ENCODE results near the gene TPK1. TPM values are rescaled to one million over a fixed set of nuclear protein-coding genes. Genes with fewer than 3 reads are reported as not detected.

Gene TPK1
- polyA plus RNA-seq, 4 donors = 2.7 to 21.9 (median 15.3) TPM

DNA sequence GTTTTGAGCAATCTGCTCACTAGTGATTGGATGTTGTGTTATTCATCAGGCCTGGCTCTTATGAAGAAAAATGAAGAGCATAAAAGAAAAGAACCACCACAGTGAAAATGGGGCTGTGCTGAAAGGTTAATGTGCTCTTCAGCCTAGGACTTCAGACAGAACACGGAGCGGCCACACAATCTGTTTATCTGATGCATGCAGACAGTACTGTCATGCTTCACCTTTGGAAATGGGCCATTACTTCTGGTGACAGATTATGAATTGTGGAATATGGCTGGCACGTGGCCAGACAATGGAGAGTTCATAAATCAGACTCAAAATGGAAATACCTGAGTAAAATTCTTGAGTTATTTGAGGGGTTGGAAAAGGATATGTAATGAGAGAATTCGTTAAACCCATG is 346.3 kb downstream of the TPK1 start:
- Histone ChIP-seq H3K36me3 (ENCODE audit: control insufficient read depth in 3 of 3, insufficient read depth in 2 of 3, low read depth in 1 of 3, low read length in 3 of 3) (no peaks in the 10 kb centered on the region), H3K27ac (ENCODE audit: low read depth in 1 of 3, low read length in 2 of 3) (no peak overlapping the region), H3K4me3 (ENCODE audit: low read depth in 1 of 3, low read length in 3 of 3) (no peak overlapping the region), H3K4me1 (ENCODE audit: control insufficient read depth in 3 of 3, insufficient read depth in 2 of 3, low read depth in 1 of 3, low read length in 2 of 3) (no peaks in the 10 kb centered on the region), H3K27me3 (ENCODE audit: control insufficient read depth in 3 of 3, insufficient read depth in 3 of 3, low read length in 3 of 3) (no peaks in the 10 kb centered on the region), H3K9me3 (ENCODE audit: control insufficient read depth in 2 of 2, insufficient read depth in 1 of 2, low read depth in 1 of 2, low read length in 1 of 2) (peaks cover 0 to 3% of the 10 kb centered on the region in 2 donors)
- no peak for FAIRE-seq
- 73 to 87% (median 80%) methylated on average over 4 of the region's 4 CpGs for WGBS, 3 donors
- no peak for DNase-seq

DNA sequence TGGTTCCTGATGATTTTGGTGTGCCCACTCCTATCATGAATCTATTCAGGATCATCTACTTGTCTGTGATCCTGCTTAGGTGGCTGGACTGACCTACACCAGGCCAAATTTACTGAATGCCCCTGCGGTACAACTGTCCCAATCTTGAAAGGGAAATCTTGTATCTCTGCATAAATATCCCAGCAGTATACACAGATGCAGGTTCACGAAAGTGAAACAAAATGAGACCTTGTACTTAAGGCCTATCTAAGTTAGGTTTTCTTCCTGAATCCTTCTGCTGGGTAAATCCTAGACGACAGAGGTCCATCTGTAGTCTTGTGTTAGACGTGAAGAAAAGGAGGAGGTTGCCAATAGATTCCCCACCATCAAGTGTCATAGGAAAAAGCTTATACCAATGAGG is 346.9 kb downstream of the TPK1 start:
- no peaks in the 10 kb centered on the region for H3K4me1 ChIP-seq (ENCODE audit: control insufficient read depth in 3 of 3, insufficient read depth in 2 of 3, low read depth in 1 of 3, low read length in 2 of 3)
- DNase-seq (no peak), FAIRE-seq (no peak)
- no peaks in the 10 kb centered on the region for H3K27me3 ChIP-seq (ENCODE audit: control insufficient read depth in 3 of 3, insufficient read depth in 3 of 3, low read length in 3 of 3)
- H3K27ac ChIP-seq (ENCODE audit: low read depth in 1 of 3, low read length in 2 of 3) = no peak overlapping the region
- 64 to 79% (median 73%) methylated on average over 4 of the region's 4 CpGs for WGBS, 3 donors
- H3K9me3 ChIP-seq (ENCODE audit: control insufficient read depth in 2 of 2, insufficient read depth in 1 of 2, low read depth in 1 of 2, low read length in 1 of 2) = no peaks in the 10 kb centered on the region
- no peak overlapping the region for H3K4me3 ChIP-seq (ENCODE audit: low read depth in 1 of 3, low read length in 3 of 3)
- H3K36me3 ChIP-seq (ENCODE audit: control insufficient read depth in 3 of 3, insufficient read depth in 2 of 3, low read depth in 1 of 3, low read length in 3 of 3) = no peaks in the 10 kb centered on the region

DNA sequence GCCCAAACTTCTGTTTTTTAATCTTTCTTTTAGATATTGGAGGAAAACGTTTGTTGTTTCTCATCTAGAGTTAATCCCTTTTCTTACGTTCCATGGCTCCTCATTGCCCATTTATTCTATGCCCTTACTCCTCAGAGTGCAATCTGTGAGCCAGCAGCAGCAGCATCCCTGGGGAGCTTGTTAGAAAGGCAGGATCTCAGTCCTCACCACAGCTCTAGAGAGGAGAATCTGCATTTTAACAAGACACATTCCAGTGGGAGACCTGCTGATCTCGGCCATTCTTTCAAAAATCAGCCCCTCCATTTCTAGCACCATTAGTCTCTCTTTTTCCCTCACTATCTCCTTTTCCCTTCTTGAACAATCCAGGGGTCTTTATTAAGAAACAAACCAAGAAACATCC is 348.0 kb downstream of the TPK1 start:
- WGBS, 3 donors = 60 to 78% (median 73%) methylated on average over 3 of the region's 3 CpGs
- H3K27me3 ChIP-seq (ENCODE audit: control insufficient read depth in 3 of 3, insufficient read depth in 3 of 3, low read length in 3 of 3) = no peaks in the 10 kb centered on the region
- no peaks in the 10 kb centered on the region for H3K4me1 ChIP-seq (ENCODE audit: control insufficient read depth in 3 of 3, insufficient read depth in 2 of 3, low read depth in 1 of 3, low read length in 2 of 3)
- H3K27ac ChIP-seq (ENCODE audit: low read depth in 1 of 3, low read length in 2 of 3) = no peak overlapping the region
- FAIRE-seq (no peak), DNase-seq (no peak)
- H3K36me3 ChIP-seq (ENCODE audit: control insufficient read depth in 3 of 3, insufficient read depth in 2 of 3, low read depth in 1 of 3, low read length in 3 of 3) = no peaks in the 10 kb centered on the region
- no peak overlapping the region for H3K4me3 ChIP-seq (ENCODE audit: low read depth in 1 of 3, low read length in 3 of 3)
- no peaks in the 10 kb centered on the region for H3K9me3 ChIP-seq (ENCODE audit: control insufficient read depth in 2 of 2, insufficient read depth in 1 of 2, low read depth in 1 of 2, low read length in 1 of 2)

DNA sequence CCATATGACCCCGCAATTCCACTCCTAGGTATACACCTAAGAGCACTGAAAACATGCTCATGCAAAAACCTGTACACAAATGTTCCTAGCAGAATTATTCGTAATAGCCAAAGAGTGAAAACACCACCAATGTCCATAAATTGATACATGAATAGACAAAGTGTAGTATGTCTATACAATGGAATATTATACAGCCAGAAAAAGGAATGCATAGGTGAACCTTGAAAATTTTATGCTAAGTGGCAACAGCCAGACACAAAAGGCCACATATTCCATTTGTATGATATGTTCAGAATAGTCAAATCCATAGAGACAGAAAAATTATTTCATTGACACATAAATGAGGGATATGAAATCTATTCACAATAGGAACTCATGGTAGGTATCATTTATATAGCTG is 351.4 kb downstream of the TPK1 start:
- WGBS, 3 donors = 87 to 98% (median 94%) methylated on average over 2 of the region's 2 CpGs
- H3K4me3 ChIP-seq (ENCODE audit: low read depth in 1 of 3, low read length in 3 of 3) = no peak overlapping the region
- H3K27me3 ChIP-seq (ENCODE audit: control insufficient read depth in 3 of 3, insufficient read depth in 3 of 3, low read length in 3 of 3) = no peaks in the 10 kb centered on the region
- no peak overlapping the region for H3K27ac ChIP-seq (ENCODE audit: low read depth in 1 of 3, low read length in 2 of 3)
- FAIRE-seq = no peak
- no peaks in the 10 kb centered on the region for H3K36me3 ChIP-seq (ENCODE audit: control insufficient read depth in 3 of 3, insufficient read depth in 2 of 3, low read depth in 1 of 3, low read length in 3 of 3)
- no peaks in the 10 kb centered on the region for H3K4me1 ChIP-seq (ENCODE audit: control insufficient read depth in 3 of 3, insufficient read depth in 2 of 3, low read depth in 1 of 3, low read length in 2 of 3)
- H3K9me3 ChIP-seq (ENCODE audit: control insufficient read depth in 2 of 2, insufficient read depth in 1 of 2, low read depth in 1 of 2, low read length in 1 of 2) = no peaks in the 10 kb centered on the region
- DNase-seq = no peak

DNA sequence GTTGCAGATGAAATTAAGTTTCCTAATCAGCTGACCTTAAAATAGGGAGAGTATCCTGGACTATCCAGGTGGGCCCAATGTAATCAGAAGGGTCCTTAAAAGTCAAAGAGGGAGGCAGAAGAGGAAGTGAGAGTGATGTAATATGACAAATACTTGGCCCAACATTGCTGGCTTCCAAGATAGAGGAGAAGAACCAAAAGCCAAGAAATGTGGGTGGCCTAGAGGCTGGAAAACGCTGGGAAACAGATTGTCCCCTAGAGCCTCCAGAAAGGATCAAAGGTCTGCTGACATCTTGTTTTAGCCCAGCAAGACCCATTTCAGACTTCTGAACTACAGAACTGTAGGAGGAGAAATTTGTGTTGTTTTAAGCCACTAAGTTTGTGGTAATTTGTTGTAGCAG is 352.7 kb downstream of the TPK1 start:
- no peaks in the 10 kb centered on the region for H3K9me3 ChIP-seq (ENCODE audit: control insufficient read depth in 2 of 2, insufficient read depth in 1 of 2, low read depth in 1 of 2, low read length in 1 of 2)
- H3K27ac ChIP-seq (ENCODE audit: low read depth in 1 of 3, low read length in 2 of 3) = no peak overlapping the region
- DNase-seq (no peak), FAIRE-seq (no peak)
- no peaks in the 10 kb centered on the region for H3K4me1 ChIP-seq (ENCODE audit: control insufficient read depth in 3 of 3, insufficient read depth in 2 of 3, low read depth in 1 of 3, low read length in 2 of 3)
- 65 to 89% (median 81%) methylated on average over 1 of the region's 1 CpG for WGBS, 3 donors
- H3K36me3 ChIP-seq (ENCODE audit: control insufficient read depth in 3 of 3, insufficient read depth in 2 of 3, low read depth in 1 of 3, low read length in 3 of 3) = no peaks in the 10 kb centered on the region
- H3K4me3 ChIP-seq (ENCODE audit: low read depth in 1 of 3, low read length in 3 of 3) = no peak overlapping the region
- no peaks in the 10 kb centered on the region for H3K27me3 ChIP-seq (ENCODE audit: control insufficient read depth in 3 of 3, insufficient read depth in 3 of 3, low read length in 3 of 3)

DNA sequence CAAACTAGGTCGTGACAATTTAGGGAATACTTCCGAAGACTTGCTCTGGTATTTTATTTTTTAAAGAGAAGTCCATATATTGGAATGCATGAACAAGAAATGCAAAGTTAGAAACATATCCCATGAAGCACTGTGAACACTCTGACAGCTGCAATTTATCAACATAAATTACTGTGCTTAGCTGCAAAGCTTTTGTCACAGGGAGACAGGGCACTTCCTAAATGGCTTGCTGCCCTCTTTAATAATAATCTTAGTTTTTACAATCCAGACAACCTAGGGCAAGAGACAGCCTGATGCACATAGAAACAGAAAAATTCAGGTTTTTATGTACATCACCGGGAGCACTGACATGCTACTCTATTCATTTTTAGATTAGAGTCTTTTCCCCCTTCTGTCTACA is 354.0 kb downstream of the TPK1 start:
- no peak overlapping the region for H3K4me3 ChIP-seq (ENCODE audit: low read depth in 1 of 3, low read length in 3 of 3)
- WGBS, 3 donors = 68 to 79% (median 78%) methylated on average over 3 of the region's 3 CpGs
- FAIRE-seq = no peak

DNA sequence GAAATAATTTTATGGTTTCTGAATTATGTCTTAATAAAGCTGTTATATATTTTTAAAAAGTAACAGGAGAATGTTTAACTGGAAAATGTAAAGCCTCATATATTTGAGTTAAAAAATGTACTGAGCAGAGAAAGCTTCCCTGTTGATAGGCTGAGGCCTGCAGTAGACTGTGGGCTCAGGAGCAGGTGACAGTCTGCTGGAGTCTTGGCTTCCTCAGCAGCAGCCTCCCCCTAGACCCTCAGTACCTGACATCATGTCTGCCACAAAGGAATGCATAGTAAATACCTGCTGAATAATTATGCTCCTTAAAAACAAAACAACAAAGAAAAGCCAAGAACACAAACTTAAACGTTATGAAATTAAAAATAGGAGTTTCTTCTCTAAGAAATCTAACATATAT is 358.5 kb downstream of the TPK1 start:
- Histone ChIP-seq H3K9me3 (ENCODE audit: control insufficient read depth in 2 of 2, insufficient read depth in 1 of 2, low read depth in 1 of 2, low read length in 1 of 2) (no peaks in the 10 kb centered on the region), H3K4me1 (ENCODE audit: control insufficient read depth in 3 of 3, insufficient read depth in 2 of 3, low read depth in 1 of 3, low read length in 2 of 3) (no peaks in the 10 kb centered on the region), H3K27me3 (ENCODE audit: control insufficient read depth in 3 of 3, insufficient read depth in 3 of 3, low read length in 3 of 3) (no peaks in the 10 kb centered on the region), H3K27ac (ENCODE audit: low read depth in 1 of 3, low read length in 2 of 3) (no peak overlapping the region), H3K4me3 (ENCODE audit: low read depth in 1 of 3, low read length in 3 of 3) (no peak overlapping the region), H3K36me3 (ENCODE audit: control insufficient read depth in 3 of 3, insufficient read depth in 2 of 3, low read depth in 1 of 3, low read length in 3 of 3) (no peaks in the 10 kb centered on the region)
- DNase-seq (no peak), FAIRE-seq (no peak)
- 54 to 73% (median 66%) methylated on average over 1 of the region's 1 CpG for WGBS, 3 donors

More for the DNA sequence above, 354.0 kb downstream of the TPK1 start:
- H3K27ac ChIP-seq (ENCODE audit: low read depth in 1 of 3, low read length in 2 of 3) = no peak overlapping the region
- H3K9me3 ChIP-seq (ENCODE audit: control insufficient read depth in 2 of 2, insufficient read depth in 1 of 2, low read depth in 1 of 2, low read length in 1 of 2) = no peaks in the 10 kb centered on the region
- DNase-seq = no peak
- no peaks in the 10 kb centered on the region for H3K36me3 ChIP-seq (ENCODE audit: control insufficient read depth in 3 of 3, insufficient read depth in 2 of 3, low read depth in 1 of 3, low read length in 3 of 3)
- H3K4me1 ChIP-seq (ENCODE audit: control insufficient read depth in 3 of 3, insufficient read depth in 2 of 3, low read depth in 1 of 3, low read length in 2 of 3) = no peaks in the 10 kb centered on the region
- no peaks in the 10 kb centered on the region for H3K27me3 ChIP-seq (ENCODE audit: control insufficient read depth in 3 of 3, insufficient read depth in 3 of 3, low read length in 3 of 3)

DNA sequence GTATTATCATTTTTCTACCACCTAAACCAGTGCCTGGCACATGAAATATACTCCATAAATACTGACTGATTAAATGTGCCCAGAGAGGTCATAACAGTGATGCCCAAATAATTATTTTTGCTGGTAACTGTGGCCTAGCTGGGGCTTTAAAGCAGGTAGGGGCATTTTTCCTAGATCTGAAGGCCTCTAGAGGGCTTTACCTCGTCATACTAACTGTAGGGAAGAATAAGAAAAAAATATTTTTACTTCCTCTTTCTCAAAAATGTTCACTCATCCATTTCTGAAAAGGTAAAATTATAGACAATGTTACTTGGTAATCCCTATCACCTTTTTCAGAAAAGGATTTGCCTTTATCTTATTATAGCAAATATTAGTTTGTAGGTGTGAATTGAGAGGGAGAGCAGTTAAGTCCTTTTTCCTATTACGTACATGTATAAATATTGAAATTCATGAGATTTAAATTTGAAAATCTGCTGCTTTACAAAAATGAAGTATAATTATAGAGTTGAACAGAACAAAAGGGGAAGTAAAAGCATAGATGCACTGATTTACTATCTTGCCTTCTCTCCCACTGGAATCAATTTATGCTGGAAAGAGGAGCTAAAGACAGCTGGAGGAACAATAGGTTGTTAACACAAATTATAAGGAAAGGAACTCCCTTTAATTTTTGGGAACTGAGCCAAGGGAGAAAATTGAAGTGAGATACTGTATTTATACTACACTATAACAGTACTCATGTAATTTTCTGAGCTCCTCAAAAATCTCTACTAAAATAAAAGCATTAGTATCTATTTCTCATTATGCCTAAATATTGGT is 360.8 kb downstream of the TPK1 start:
- Histone ChIP-seq H3K4me1 (ENCODE audit: control insufficient read depth in 3 of 3, insufficient read depth in 2 of 3, low read depth in 1 of 3, low read length in 2 of 3) (no peaks in the 10 kb centered on the region), H3K9me3 (ENCODE audit: control insufficient read depth in 2 of 2, insufficient read depth in 1 of 2, low read depth in 1 of 2, low read length in 1 of 2) (no peaks in the 10 kb centered on the region), H3K27ac (ENCODE audit: low read depth in 1 of 3, low read length in 2 of 3) (no peak overlapping the region), H3K27me3 (ENCODE audit: control insufficient read depth in 3 of 3, insufficient read depth in 3 of 3, low read length in 3 of 3) (no peaks in the 10 kb centered on the region), H3K36me3 (ENCODE audit: control insufficient read depth in 3 of 3, insufficient read depth in 2 of 3, low read depth in 1 of 3, low read length in 3 of 3) (peaks cover 0 to 2% (median 0%) of the 10 kb centered on the region in 3 donors), H3K4me3 (ENCODE audit: low read depth in 1 of 3, low read length in 3 of 3) (no peak overlapping the region)
- no peak for FAIRE-seq
- no peak for DNase-seq
- 77 to 88% (median 79%) methylated on average over 2 of the region's 2 CpGs for WGBS, 3 donors

DNA sequence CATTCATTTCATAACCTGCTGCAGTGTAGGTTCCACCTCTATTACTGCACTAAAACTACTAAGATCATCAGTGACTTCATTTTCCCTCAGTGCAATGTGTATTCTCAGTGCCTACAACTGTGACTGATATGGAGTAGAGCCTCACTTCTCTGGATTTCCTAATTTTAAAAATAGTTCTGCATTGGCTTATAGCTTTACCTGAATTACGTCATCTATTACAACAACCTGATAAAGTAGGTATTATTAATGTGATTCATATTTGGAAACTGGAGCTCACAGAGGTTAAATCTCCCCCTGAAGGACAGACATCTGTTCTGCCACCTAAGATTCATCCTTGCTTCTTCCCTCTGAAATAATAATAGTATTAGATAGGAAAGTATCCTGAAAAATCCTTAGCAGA is 361.5 kb downstream of the TPK1 start:
- no peak overlapping the region for H3K4me3 ChIP-seq (ENCODE audit: low read depth in 1 of 3, low read length in 3 of 3)
- DNase-seq (no peak), FAIRE-seq (no peak)
- no peaks in the 10 kb centered on the region for H3K4me1 ChIP-seq (ENCODE audit: control insufficient read depth in 3 of 3, insufficient read depth in 2 of 3, low read depth in 1 of 3, low read length in 2 of 3)
- peaks cover 0 to 2% (median 0%) of the 10 kb centered on the region in 3 donors for H3K36me3 ChIP-seq (ENCODE audit: control insufficient read depth in 3 of 3, insufficient read depth in 2 of 3, low read depth in 1 of 3, low read length in 3 of 3)
- WGBS, 3 donors = 90 to 96% (median 92%) methylated on average over 1 of the region's 1 CpG
- H3K9me3 ChIP-seq (ENCODE audit: control insufficient read depth in 2 of 2, insufficient read depth in 1 of 2, low read depth in 1 of 2, low read length in 1 of 2) = no peaks in the 10 kb centered on the region
- no peaks in the 10 kb centered on the region for H3K27me3 ChIP-seq (ENCODE audit: control insufficient read depth in 3 of 3, insufficient read depth in 3 of 3, low read length in 3 of 3)
- no peak overlapping the region for H3K27ac ChIP-seq (ENCODE audit: low read depth in 1 of 3, low read length in 2 of 3)
